Activated CD4-positive, CD25-positive, alpha-beta regulatory T cell (primary cell): ENCODE data around the gene PADI2.

Experiments used
- DNase-seq, 4 experiments: peaks; one replicate each; lab custom pipeline; 2025; lab: John Stamatoyannopoulos, UW

The PADI2 gene

DNA sequence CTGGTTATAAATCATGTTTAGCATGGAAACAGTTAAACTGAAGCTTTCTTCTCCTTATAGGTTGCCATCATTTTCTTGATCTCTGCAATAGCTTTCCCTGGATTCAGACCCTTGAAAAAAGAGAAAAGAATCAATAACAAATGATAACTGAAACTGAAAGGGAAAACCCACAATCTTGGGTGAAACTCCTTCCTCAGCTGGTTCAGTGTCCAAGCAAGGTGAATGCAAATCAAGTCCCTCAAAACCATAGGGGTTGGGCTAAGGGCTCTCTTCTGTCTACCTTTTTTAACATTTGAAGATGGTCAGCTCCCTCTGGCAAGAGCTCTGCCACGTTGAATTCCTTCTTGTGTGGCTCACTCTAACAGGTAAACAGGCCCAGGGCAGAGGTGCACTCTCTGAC lies 100.4 kb downstream of the PADI2 start:
- no peak for DNase-seq

DNA sequence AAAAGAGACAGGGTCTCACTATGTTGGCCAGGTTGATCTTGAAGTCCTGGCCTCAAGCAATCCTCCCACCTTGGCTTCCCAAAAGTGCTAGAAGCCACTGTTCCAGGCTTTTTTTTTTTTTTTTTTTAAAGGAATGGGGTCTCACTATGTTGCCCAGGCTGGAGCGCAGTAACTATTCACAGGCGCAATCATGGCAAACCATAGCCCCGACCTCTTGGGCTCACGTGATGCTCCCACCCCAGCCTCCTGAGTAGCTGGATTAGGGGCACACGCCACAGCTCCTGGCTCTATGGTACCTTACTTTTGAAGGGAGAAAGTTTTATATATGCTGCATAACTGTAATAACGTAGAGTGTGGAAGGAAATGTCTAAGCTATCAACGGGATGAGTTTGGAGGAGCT lies 101.8 kb downstream of the PADI2 start:
- no peak for DNase-seq
